ENCODE data around the gene RFK.
"Not testable (repeated sequence)": the region's sequence is repeated elsewhere in the genome, so short reads cannot be mapped to it uniquely, and the experiment has no call there.

RFK gene

DNA sequence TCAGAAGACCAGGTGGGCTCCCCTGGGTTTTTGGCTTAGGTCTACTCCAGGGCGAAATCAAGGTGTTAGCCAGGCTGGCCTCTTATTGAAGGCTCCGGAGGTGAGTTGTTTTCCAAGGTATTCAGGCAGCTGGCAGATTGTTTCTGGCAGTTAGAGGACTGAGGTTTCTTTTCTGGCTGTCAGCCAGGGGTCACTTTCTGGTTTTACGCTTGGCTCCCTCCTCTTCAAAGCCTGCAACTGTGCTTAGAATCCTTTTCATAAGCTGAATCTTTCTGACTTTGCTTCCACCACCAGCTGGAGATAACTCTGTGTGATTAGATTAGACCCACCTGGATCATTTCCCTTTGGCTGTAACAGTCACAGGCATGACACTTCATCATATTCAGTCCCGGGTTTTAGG, 24.6 kb downstream of the RFK start:
- DNase-seq: no peak

DNA sequence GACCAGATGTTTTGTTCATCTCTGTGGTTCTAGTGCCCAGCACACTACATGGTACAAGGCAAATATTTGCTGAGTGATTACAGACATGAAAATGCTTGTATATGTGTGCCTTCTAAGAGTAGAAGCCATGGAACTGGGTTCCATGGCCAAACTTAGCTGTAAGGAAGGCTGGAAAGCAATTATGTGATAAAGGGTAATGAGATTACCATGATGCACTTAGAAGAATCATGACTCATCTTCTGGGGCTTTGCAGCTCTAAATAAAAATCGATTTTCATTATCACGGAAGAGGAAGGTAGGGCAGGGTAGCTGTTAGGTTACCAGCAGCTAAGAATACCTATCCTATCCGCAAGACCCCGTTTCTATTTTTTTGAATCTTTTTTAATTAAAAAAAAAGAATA, 28.0 kb downstream of the RFK start:
- DNase-seq: no peak

- DNase-seq: no peak
Measured at GRCh38 chr9:76365028-76365427, 29.2 kb downstream of the RFK start.

DNA sequence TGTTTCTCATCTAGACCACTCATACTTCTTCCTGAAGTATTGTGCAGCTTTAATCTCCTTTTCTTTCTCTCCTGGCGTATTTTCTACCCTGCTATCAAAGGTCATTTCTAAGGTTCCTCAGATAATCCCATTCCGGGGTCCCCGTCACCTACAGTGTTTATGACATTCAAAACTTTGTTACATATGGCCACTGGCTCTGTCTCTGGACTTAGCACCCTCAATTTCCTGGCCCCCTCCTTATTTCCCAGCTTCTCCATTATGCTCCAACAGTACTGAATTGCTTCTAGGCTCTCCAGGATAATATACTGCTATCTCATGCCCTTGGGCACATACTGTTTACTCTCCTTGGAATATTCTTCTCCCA, 31.2 kb downstream of the RFK start:
- DNase-seq: no peak

GRCh38 chr9:76362332-76363031, 31.7 kb downstream of the RFK start:
- DNase-seq: not testable (repeated sequence)

DNA sequence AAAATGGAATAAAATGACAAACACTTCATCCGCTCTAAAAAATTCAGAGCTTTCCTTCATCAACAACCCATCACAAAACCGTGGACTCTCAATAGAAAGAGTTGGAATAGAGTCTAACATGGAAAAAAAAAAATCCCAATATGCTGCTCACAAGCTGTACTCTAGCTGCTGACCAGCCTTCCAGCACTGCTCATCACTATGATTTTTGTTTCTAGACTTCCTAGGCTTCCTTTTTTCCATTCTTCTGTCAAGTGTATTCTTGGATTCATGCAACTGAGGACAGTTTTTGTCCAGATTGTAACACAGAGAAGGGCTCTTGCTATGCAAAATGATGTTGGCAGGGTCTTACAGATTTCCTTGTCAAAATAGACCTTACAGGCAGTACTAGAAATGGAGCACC, 34.5 kb downstream of the RFK start:
- no peak for DNase-seq

DNA sequence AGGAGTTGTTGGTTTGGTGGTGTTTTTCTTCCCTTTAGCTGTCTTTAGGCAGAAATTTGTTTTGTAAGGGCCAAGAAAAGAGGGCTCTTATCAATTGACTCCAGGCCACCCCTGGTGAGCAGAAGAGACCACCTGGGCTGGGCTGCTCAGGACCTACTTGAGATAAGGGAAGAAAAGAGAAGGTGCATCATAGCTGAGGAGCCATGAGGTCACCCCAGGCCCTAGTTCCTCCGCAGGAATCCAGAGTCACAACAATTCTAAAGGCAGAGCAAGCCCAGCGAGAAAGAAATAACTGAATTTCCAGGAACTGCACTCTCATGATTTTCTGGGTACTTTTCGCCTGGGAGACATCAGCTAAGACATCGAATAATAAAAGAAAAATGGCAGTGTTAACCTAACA, 34.9 kb downstream of the RFK start:
- no peak for DNase-seq

DNA sequence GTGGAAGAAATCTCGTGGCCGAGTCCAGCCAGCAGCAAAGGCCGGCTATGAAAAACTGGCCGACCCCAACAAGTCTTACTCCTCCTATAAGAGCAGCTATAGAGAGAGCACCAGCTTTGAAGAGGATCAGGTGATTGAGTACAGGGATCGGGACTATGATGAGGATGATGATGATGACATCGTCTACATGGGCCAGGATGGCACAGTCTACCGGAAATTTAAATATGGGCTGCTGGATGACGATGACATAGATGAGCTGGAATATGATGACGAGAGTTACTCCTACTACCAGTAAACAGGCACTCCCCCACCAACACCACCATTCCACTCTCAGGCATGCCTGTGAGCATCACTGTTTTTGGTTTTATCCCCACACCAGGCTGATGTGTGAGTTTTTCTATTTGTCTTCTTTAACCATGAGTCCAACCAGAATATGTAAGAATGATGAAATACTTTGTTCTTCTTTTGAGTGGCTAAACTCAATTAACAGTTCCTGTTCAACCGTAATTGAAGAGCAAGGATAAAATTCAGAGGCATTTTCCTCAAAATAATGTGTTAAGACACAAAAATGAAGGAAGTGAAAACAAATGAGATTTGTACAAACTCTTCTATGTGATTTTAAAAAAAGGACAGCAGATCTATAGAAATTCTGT, 35.5 kb downstream of the RFK start:
- no peak for DNase-seq

- no peak for DNase-seq
Measured at GRCh38 chr9:76357555-76357954, 36.7 kb downstream of the RFK start.

GRCh38 chr9:76355886-76356285, 38.3 kb downstream of the RFK start:
- DNase-seq: no peak

DNA sequence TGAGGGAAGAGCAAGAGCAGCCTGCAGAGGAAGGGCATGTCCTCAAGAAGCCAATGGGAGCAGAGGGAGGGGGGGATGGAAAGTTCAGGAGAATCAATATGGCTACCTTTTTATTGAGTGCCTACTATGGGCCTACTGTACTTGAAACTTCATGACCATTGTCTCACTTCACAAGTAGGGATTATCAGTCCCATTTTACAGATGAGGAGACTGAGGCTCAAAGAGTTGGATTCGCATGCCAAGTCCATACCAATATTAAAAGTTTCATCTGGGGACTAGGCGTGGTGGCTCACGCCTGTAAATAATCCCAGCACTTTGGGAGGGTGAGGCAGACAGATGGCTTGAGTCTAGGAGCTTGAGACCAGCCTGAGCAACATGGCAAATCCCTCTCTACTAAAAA, 40.0 kb downstream of the RFK start:
- no peak for DNase-seq

DNA sequence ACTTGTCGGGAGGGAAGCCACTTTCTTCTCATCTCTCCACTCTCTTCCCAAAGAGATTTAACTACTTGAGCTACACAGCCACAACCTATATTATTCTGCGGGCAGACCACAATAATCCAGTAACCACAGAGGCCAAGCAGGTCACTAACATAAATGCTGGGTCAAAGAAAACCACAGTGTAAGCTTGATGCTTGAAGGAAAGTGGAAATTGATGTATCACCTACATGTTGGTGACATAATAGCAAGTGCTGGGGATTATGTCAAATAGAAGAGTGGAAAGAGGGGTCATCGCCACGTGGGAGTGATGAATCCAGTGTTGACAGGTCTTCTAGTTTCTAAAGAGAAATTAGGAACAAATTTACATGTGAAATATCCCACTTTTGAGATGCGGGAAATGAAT, 40.9 kb downstream of the RFK start:
- no peak for DNase-seq

- no peak for DNase-seq
Measured at GRCh38 chr9:76352026-76352620, 42.1 kb downstream of the RFK start.

GRCh38 chr9:76351006-76351405, 43.2 kb downstream of the RFK start:
- DNase-seq: no peak

DNA sequence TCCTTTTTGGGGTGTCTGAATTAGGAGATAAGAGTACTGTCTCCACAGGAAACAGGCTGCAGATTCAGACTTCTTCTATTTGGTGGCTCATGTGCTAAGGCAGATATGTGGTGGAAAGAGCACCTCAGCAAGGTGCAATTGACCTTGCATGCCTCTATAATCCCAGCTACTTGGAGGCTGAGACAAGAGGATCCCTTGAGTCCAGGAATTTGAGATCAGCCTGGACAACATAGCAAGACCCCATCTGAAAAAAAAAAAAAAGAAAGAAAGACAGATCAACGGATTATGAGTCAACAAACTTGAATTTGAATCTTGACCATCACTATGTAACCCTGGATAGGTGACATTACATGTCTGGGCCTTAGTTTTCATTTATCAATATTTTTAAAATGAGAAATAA, 44.4 kb downstream of the RFK start:
- DNase-seq: no peak

GRCh38 chr9:76342858-76343257, 51.4 kb downstream of the RFK start:
- DNase-seq: no peak

DNA sequence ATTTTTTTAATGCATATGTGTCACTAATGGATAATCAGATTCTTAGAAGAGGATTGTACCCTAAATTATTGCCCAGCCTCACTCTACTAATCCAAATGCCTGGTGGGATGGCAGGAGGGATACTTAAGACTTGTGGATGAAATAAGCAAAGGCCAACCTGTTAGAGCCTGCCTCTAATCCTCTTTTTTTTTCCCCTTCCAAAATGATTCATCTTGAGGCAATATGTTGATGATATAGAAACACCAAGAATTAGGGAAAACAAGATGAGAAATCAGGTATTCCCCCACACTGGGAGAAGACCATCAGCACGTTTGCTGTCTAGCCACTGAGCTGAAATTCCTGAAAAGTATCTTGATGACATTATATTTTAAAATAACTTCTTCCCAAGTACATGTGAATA, 52.0 kb downstream of the RFK start:
- DNase-seq: no peak

DNA sequence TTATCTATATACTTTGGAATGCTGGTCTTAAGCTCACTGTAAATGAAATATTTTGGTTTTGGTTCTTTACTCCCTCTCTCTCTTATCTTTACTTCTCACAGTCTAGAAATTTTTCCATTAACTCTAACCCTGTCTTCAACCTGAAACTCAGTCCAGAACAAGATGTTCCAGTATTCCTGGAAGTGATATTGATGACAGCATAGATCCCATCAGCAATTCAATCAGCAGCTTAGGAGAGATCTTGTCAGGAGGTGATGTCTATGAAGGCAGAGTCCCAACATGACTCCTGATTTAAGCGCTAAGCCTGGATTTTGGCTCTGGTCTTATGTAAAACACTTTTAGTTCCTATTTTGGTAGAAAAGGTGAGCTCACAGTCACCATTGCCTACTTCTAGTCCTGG, 52.6 kb downstream of the RFK start:
- no peak for DNase-seq

DNA sequence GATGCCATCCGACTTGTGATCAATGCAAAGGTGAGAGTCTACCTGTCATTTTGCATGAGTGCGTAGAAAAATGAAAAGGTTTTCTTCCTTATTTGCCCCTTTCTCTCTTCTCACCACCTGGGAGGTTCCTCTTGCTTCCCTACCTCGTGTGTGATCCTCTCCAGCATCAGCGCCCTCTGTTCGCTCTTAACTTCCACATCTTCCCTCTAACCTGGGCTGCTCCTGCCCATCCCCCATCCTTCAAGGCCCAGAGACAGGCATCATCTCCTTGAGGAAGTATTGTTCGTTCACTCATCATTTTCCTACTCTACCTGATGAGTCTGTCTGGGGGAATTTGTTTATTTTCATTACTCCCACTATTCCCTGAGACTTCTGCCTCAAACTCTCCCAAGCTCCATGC, 55.8 kb downstream of the RFK start:
- DNase-seq: no peak

- no peak for DNase-seq
Measured at GRCh38 chr9:76336027-76336426, 58.2 kb downstream of the RFK start.
